ENCODE measurements around the gene KRT81.

KRT81 gene

DNA sequence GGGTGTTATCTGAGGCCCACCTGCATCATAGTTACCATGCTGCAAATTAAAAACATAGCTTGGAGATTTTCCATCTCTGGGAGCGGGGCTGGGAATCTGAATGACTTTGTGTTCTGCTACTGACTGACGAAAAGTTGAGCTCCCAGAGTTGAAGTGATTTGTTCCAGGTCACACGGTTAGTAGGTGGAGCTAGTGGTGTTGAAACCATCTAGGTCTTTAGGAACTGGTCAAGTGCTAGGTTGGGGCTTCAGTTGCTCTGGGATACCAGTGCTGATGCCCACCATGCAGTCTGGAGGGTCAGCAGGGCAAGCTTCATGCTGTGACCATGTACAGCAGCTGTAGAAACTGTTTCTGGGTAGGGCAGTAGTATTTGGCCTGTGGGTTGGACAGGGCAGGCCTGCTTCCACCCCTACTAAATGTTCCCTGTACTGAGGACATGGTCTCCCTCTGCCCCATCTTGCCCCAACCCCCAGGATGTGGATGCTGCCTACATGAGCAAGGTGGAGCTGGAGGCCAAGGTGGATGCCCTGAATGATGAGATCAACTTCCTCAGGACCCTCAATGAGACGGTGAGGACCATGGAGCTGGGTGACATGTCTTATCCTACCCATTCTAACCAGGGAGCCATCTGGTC, 53.0 kb downstream of the KRT81 start:
- DNase-seq (ENCODE audit: extremely low spot score): no peak
- CTCF ChIA-PET: interaction anchor here (0.7 to 4.5 kb wide), 5 partner anchors 16 to 82 kb away, joined by 3 to 17 read pairs (median 5); no protein-coding TSS in a partner anchor
- TF ChIP-seq, protein P1, sequence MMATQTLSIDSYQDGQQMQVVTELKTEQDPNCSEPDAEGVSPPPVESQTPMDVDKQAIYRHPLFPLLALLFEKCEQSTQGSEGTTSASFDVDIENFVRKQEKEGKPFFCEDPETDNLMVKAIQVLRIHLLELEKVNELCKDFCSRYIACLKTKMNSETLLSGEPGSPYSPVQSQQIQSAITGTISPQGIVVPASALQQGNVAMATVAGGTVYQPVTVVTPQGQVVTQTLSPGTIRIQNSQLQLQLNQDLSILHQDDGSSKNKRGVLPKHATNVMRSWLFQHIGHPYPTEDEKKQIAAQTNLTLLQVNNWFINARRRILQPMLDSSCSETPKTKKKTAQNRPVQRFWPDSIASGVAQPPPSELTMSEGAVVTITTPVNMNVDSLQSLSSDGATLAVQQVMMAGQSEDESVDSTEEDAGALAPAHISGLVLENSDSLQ (IDR thresholded peaks at IDR 0.05): no peak
- TF ChIP-seq NFRKB (IDR thresholded peaks at IDR 0.05) (no peak), FOXA1 (IDR thresholded peaks at IDR 0.05) (no peak), FOXK2 (IDR thresholded peaks at IDR 0.05) (no peak)
- POLR2A ChIA-PET: no interaction called here

DNA sequence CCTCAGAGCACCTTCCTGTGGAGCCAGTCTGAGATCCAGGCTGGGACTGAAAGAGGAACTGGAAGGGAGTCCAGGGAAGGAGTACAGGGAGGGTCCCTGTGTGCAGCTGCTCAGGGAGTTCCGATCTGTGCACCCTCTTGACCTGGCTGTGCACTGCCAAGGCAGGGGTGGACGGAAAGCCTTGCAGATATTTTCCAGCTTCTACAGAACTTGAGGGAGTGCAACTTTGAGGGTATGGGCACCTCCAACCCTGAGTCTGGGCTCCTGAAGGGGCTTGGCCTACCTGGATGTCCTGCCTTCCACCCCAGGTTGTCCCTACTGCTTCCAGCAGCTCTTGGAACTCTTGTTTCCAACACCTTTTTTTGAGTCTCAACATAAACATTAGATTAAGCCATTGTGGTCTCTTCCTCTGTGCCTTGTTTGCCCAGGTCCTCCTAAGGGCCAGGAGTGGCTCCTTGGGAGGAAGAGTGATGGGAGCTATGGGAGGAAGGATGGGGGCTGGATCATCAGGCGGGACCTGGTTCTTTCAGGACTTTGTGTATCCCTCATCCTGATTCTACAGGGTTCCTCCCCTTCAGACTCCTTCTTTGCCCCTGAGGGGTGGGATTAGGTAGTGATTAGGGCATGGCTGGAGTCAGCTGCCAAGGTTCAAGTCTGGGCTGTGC, 54.8 kb downstream of the KRT81 start:
- TF ChIP-seq BHLHE40 (IDR thresholded peaks at IDR 0.05; ENCODE audit: borderline replicate concordance) (no peak), SP1 (IDR thresholded peaks at IDR 0.05) (no peak), HDGF (IDR thresholded peaks at IDR 0.05; ENCODE audit: borderline replicate concordance) (no peak), FOXK2 (IDR thresholded peaks at IDR 0.05) (no peak), ZNF384 (IDR thresholded peaks at IDR 0.05) (no peak), CTBP1 (IDR thresholded peaks at IDR 0.05; ENCODE audit: borderline replicate concordance) (no peak)
- CTCF ChIA-PET: interaction anchor here (1.6 to 4.5 kb wide), 3 partner anchors 15 to 80 kb away, joined by 5 to 17 read pairs (median 9); no protein-coding TSS in a partner anchor
- POLR2A ChIA-PET: no interaction called here
- no peak for DNase-seq (ENCODE audit: extremely low spot score)

All from HEK293T (cell line).